ENCODE results near the gene LYPLAL1. TPM values are rescaled to one million over a fixed set of nuclear protein-coding genes. Genes with fewer than 3 reads are reported as not detected.

LYPLAL1 gene
- total RNA-seq, 1 experiment from 2014 or later = 40.0 TPM

DNA sequence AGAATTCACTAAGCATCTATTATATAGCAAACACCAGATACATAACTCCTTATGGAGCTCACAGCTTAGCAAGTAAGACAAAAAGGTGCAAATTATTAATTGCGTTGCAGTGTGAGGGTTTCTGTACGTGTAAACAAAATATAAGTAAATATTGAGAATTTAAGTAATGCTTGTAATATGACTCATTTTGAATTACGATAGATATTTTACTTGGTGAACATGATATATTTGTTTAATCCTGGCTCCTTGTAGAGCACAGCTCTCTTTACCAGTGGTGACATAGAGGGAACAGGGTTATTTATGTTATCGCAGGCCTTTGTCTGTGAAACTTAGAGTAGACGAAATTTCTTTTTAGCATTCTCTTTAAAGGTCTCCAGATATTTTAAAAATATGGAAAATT is 36.4 kb downstream of the LYPLAL1 start:
- H3K27me3 ChIP-seq (ENCODE audit: insufficient read depth, low read length) = no peaks in the 10 kb centered on the region
- DNase-seq (ENCODE audit: low read depth, low spot score) (no peak), ATAC-seq (no peak)
- RAD21 ChIA-PET (ENCODE audit: low non-redundant PET in 1 of 2, low total read pairs in 2 of 2, uncharacterized antibody in 2 of 2, unreplicated experiment in 2 of 2) = no interaction called here
- no TSS peak for BruUV-seq (replicated peaks)
- intact Hi-C loops (cut with micrococcal nuclease) = no loop called here
- no peaks in the 10 kb centered on the region for H3K9me3 ChIP-seq (ENCODE audit: control insufficient read depth in 1 of 2, insufficient read depth in 1 of 2, low read depth in 1 of 2, low read length in 2 of 2)
- no peaks in the 10 kb centered on the region for H3K9me2 ChIP-seq (ENCODE audit: insufficient read depth)
- no peak overlapping the region for H3K4me2 ChIP-seq (ENCODE audit: low read length)
- H4K20me1 ChIP-seq (ENCODE audit: insufficient read depth) = no peaks in the 10 kb centered on the region
- H3K79me2 ChIP-seq (ENCODE audit: insufficient read depth, low read length) = peaks cover 12% of the 10 kb centered on the region
- no peak overlapping the region for H3K4me3 ChIP-seq (replicated peaks in 1 of 2; ENCODE audit: low read depth in 1 of 2, low read length in 2 of 2)
- H2AFZ ChIP-seq (ENCODE audit: low read depth, low read length, poor library complexity, severe bottlenecking) = no peak overlapping the region
- POLR2A ChIA-PET = no interaction called here
- H3K27ac ChIP-seq (ENCODE audit: low read depth, low read length) = no peak overlapping the region
- CTCF ChIA-PET = interaction anchor here (1.2 kb wide), 1 partner anchor 602 kb away, joined by 3 read pairs; no protein-coding TSS in a partner anchor
- TF ChIP-seq SP1 (IDR thresholded peaks at IDR 0.05; ENCODE audit: low read depth) = no peak
- TF ChIP-seq SRF (IDR thresholded peaks at IDR 0.05; ENCODE audit: low read depth) = no peak
- TF ChIP-seq EGR1 (IDR thresholded peaks at IDR 0.05; ENCODE audit: low read depth) = no peak
- no peaks in the 10 kb centered on the region for H3K36me3 ChIP-seq (ENCODE audit: control insufficient read depth in 1 of 2, insufficient read depth in 2 of 2, low read length in 2 of 2)
- H3K4me1 ChIP-seq (ENCODE audit: control insufficient read depth in 1 of 2, insufficient read depth in 2 of 2, low read length in 2 of 2) = no peaks in the 10 kb centered on the region
- no peak overlapping the region for H3K9ac ChIP-seq (ENCODE audit: low read length)

DNA sequence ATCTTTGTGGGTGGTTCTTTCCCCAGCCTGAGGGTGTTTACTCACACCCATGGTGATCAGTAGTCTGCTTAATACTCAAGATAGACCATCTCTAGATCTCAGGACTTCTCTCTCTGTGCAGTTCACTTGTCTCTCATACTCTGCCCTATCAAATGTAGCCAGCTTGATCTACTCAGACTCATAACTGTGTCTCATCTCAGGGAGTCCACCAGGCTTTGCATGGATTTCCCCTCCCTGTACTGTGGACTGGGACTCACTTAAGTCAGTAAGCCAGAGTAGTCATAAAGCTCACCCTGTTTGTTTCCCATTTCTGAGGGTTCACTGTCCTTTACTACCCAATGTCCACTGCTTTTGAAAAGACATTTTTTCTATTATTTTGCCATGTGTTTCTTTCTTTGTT is 41.8 kb downstream of the LYPLAL1 start:
- Histone ChIP-seq H3K36me3 (ENCODE audit: control insufficient read depth in 1 of 2, insufficient read depth in 2 of 2, low read length in 2 of 2) (no peaks in the 10 kb centered on the region), H3K9me2 (ENCODE audit: insufficient read depth) (no peaks in the 10 kb centered on the region), H3K9me3 (ENCODE audit: control insufficient read depth in 1 of 2, insufficient read depth in 1 of 2, low read depth in 1 of 2, low read length in 2 of 2) (no peaks in the 10 kb centered on the region), H3K4me1 (ENCODE audit: control insufficient read depth in 1 of 2, insufficient read depth in 2 of 2, low read length in 2 of 2) (no peaks in the 10 kb centered on the region), H3K79me2 (ENCODE audit: insufficient read depth, low read length) (no peaks in the 10 kb centered on the region), H3K9ac (ENCODE audit: low read length) (no peak overlapping the region), H3K4me2 (ENCODE audit: low read length) (no peak overlapping the region), H4K20me1 (ENCODE audit: insufficient read depth) (no peaks in the 10 kb centered on the region), H3K4me3 (replicated peaks in 1 of 2; ENCODE audit: low read depth in 1 of 2, low read length in 2 of 2) (no peak overlapping the region), H3K27me3 (ENCODE audit: insufficient read depth, low read length) (no peaks in the 10 kb centered on the region), H2AFZ (ENCODE audit: low read depth, low read length, poor library complexity, severe bottlenecking) (no peak overlapping the region), H3K27ac (ENCODE audit: low read depth, low read length) (no peak overlapping the region)
- BruUV-seq (replicated peaks) = no TSS peak
- intact Hi-C loops (cut with micrococcal nuclease) = no loop called here
- POLR2A ChIA-PET = no interaction called here
- CTCF ChIA-PET = no interaction called here
- TF ChIP-seq EGR1 (IDR thresholded peaks at IDR 0.05; ENCODE audit: low read depth) = no peak
- TF ChIP-seq JUND (IDR thresholded peaks at IDR 0.05) = no peak
- no peak for TF ChIP-seq EZH2phosphoT487 (IDR thresholded peaks at IDR 0.05; ENCODE audit: borderline replicate concordance)
- no peak for TF ChIP-seq ELF1 (IDR thresholded peaks at IDR 0.05; ENCODE audit: borderline replicate concordance, low read depth)
- no peak for TF ChIP-seq POLR2AphosphoS5 (IDR thresholded peaks at IDR 0.05; ENCODE audit: low read depth, low read length)
- TF ChIP-seq CBX3 (IDR thresholded peaks at IDR 0.05; ENCODE audit: low read depth) = no peak
- TF ChIP-seq SIN3A (IDR thresholded peaks at IDR 0.05; ENCODE audit: low read depth) = no peak
- TF ChIP-seq, protein P1, sequence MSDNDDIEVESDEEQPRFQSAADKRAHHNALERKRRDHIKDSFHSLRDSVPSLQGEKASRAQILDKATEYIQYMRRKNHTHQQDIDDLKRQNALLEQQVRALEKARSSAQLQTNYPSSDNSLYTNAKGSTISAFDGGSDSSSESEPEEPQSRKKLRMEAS (IDR thresholded peaks at IDR 0.05) = no peak
- no peak for TF ChIP-seq POLR2A (IDR thresholded peaks at IDR 0.05; ENCODE audit: borderline replicate concordance, extremely low read depth, insufficient read depth, insufficient read length)
- TF ChIP-seq, protein P2, sequence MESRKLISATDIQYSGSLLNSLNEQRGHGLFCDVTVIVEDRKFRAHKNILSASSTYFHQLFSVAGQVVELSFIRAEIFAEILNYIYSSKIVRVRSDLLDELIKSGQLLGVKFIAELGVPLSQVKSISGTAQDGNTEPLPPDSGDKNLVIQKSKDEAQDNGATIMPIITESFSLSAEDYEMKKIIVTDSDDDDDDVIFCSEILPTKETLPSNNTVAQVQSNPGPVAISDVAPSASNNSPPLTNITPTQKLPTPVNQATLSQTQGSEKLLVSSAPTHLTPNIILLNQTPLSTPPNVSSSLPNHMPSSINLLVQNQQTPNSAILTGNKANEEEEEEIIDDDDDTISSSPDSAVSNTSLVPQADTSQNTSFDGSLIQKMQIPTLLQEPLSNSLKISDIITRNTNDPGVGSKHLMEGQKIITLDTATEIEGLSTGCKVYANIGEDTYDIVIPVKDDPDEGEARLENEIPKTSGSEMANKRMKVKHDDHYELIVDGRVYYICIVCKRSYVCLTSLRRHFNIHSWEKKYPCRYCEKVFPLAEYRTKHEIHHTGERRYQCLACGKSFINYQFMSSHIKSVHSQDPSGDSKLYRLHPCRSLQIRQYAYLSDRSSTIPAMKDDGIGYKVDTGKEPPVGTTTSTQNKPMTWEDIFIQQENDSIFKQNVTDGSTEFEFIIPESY (IDR thresholded peaks at IDR 0.05; ENCODE audit: extremely low read depth, insufficient replicate concordance, low read length) = no peak
- no peak for TF ChIP-seq CEBPB (IDR thresholded peaks at IDR 0.05; ENCODE audit: low read depth)
- TF ChIP-seq EZH2 (IDR thresholded peaks at IDR 0.05) = no peak
- ATAC-seq = no peak
- RAD21 ChIA-PET (ENCODE audit: low non-redundant PET in 1 of 2, low total read pairs in 2 of 2, uncharacterized antibody in 2 of 2, unreplicated experiment in 2 of 2) = no interaction called here
- DNase-seq (ENCODE audit: low read depth, low spot score) = no peak
